Putamen (tissue), 1 donor: ENCODE data around the gene UBXN1.

Source experiments
- DNase-seq: peaks from one replicate; pipeline ENCODE4 v3.0.0-alpha.2; 2016; ENCODE audit warnings: low spot score

The UBXN1 gene

GRCh38 chr11:62678770-62679696, at the start of gene UBXN1:
TSS of gene UBXN1 (minus strand) at chr11:62679073. CDS start at chr11:62678923, 150 bp downstream.
- peak; percentile 89 for DNase-seq

- peak; percentile 91 for DNase-seq
Measured at GRCh38 chr11:62728171-62728988, 49.5 kb upstream of the UBXN1 start, which contains the start of gene TTC9C. TSS of gene TTC9C (plus strand) at chr11:62728486. CDS start at chr11:62728849, 363 bp downstream.

- peak; percentile 97 for DNase-seq
Measured at GRCh38 chr11:62727872-62728170, 48.9 kb upstream of the UBXN1 start.

- DNase-seq = peak; percentile 99
Measured at GRCh38 chr11:62727165-62727871, 48.4 kb upstream of the UBXN1 start, which contains the start of gene HNRNPUL2. TSS of gene HNRNPUL2 (minus strand) at chr11:62727457. CDS start at chr11:62727156, 301 bp downstream.

GRCh38 chr11:62726915-62727164, 48.0 kb upstream of the UBXN1 start:
- DNase-seq = no peak

GRCh38 chr11:62726156-62726914, 47.5 kb upstream of the UBXN1 start:
- peak; percentile 26 for DNase-seq

GRCh38 chr11:62725646-62726045, 46.8 kb upstream of the UBXN1 start:
- no peak for DNase-seq

GRCh38 chr11:62724171-62724570, 45.3 kb upstream of the UBXN1 start:
- DNase-seq = no peak

GRCh38 chr11:62721994-62722393, 43.1 kb upstream of the UBXN1 start:
- DNase-seq = no peak

GRCh38 chr11:62719302-62719978, 40.6 kb upstream of the UBXN1 start:
- DNase-seq = no peak

- DNase-seq = no peak
Measured at GRCh38 chr11:62716816-62717215, 37.9 kb upstream of the UBXN1 start.

GRCh38 chr11:62716206-62716605, 37.3 kb upstream of the UBXN1 start:
- no peak for DNase-seq

- no peak for DNase-seq
Measured at GRCh38 chr11:62715150-62716130, 36.6 kb upstream of the UBXN1 start.

- DNase-seq = no peak
Measured at GRCh38 chr11:62713343-62713742, 34.5 kb upstream of the UBXN1 start.

GRCh38 chr11:62712861-62713260, 34.0 kb upstream of the UBXN1 start:
- DNase-seq = no peak

- DNase-seq = no peak
Measured at GRCh38 chr11:62712276-62712812, 33.5 kb upstream of the UBXN1 start.

GRCh38 chr11:62710001-62710345, 31.1 kb upstream of the UBXN1 start:
- no peak for DNase-seq

- DNase-seq = peak; percentile 99
Measured at GRCh38 chr11:62709247-62710000, 30.6 kb upstream of the UBXN1 start.

GRCh38 chr11:62708793-62709192, 29.9 kb upstream of the UBXN1 start:
- peak; percentile 28 for DNase-seq
